Bronchial epithelial cell (primary cell): ENCODE results near the gene ALB. TPM values are rescaled to one million over a fixed set of nuclear protein-coding genes. Genes with fewer than 3 reads are reported as not detected.

ENCODE experiments used
- DNase-seq: peaks from one replicate; pipeline ENCODE4 v3.0.0-alpha.2; 2010; ENCODE audit warnings: low read depth
- FAIRE-seq: peaks from 2 replicates; lab custom pipeline; 2011; peaks lifted over from hg19 to GRCh38; lab: Jason Lieb, UNC
- H3K27me3 ChIP-seq: 2 replicates; pipeline ENCODE4 v1.5.1; 2011; ENCODE audit warnings: low read length; ENCODE audit not compliant: control insufficient read depth, insufficient read depth
- H3K36me3 ChIP-seq: 2 replicates; pipeline ENCODE4 v1.5.1; 2011; ENCODE audit warnings: low read length; ENCODE audit not compliant: control insufficient read depth, insufficient read depth
- H3K4me3 ChIP-seq: 2 replicates; pipeline ENCODE4 v1.5.1; 2011; ENCODE audit warnings: mild to moderate bottlenecking, low read depth, low read length, control low read depth
- total RNA-seq: library from RNA; depleted of rRNA; stranded (reverse); fragments of >200 nt; gene quantifications from 2 replicates; pipeline ENCODE4 v1.2.1, GENCODE V29; 2014
- TF ChIP-seq, protein P1 (sequence below): IDR thresholded peaks from 2 replicates; pipeline ENCODE4 v1.5.1; 2011; ENCODE audit warnings: mild to moderate bottlenecking, moderate library complexity, low read length, control low read depth, inconsistent platforms; ENCODE audit not compliant: insufficient read depth, severe bottlenecking

The ALB gene
- total RNA-seq, 1 donor from 2014 or later: not detected

DNA sequence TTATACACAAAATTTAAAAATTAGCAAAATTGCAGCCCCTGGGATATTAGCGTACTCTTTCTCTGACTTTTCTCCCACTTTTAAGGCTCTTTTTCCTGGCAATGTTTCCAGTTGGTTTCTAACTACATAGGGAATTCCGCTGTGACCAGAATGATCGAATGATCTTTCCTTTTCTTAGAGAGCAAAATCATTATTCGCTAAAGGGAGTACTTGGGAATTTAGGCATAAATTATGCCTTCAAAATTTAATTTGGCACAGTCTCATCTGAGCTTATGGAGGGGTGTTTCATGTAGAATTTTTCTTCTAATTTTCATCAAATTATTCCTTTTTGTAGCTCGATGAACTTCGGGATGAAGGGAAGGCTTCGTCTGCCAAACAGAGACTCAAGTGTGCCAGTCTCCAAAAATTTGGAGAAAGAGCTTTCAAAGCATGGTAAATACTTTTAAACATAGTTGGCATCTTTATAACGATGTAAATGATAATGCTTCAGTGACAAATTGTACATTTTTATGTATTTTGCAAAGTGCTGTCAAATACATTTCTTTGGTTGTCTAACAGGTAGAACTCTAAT, 6.0 kb downstream of the ALB start:
- H3K27me3 ChIP-seq: no peaks in the 10 kb centered on the region
- no peak overlapping the region for H3K4me3 ChIP-seq
- DNase-seq: no peak
- H3K36me3 ChIP-seq: no peaks in the 10 kb centered on the region
- FAIRE-seq: no peak
- TF ChIP-seq, protein P1, sequence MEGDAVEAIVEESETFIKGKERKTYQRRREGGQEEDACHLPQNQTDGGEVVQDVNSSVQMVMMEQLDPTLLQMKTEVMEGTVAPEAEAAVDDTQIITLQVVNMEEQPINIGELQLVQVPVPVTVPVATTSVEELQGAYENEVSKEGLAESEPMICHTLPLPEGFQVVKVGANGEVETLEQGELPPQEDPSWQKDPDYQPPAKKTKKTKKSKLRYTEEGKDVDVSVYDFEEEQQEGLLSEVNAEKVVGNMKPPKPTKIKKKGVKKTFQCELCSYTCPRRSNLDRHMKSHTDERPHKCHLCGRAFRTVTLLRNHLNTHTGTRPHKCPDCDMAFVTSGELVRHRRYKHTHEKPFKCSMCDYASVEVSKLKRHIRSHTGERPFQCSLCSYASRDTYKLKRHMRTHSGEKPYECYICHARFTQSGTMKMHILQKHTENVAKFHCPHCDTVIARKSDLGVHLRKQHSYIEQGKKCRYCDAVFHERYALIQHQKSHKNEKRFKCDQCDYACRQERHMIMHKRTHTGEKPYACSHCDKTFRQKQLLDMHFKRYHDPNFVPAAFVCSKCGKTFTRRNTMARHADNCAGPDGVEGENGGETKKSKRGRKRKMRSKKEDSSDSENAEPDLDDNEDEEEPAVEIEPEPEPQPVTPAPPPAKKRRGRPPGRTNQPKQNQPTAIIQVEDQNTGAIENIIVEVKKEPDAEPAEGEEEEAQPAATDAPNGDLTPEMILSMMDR: no peak

DNA sequence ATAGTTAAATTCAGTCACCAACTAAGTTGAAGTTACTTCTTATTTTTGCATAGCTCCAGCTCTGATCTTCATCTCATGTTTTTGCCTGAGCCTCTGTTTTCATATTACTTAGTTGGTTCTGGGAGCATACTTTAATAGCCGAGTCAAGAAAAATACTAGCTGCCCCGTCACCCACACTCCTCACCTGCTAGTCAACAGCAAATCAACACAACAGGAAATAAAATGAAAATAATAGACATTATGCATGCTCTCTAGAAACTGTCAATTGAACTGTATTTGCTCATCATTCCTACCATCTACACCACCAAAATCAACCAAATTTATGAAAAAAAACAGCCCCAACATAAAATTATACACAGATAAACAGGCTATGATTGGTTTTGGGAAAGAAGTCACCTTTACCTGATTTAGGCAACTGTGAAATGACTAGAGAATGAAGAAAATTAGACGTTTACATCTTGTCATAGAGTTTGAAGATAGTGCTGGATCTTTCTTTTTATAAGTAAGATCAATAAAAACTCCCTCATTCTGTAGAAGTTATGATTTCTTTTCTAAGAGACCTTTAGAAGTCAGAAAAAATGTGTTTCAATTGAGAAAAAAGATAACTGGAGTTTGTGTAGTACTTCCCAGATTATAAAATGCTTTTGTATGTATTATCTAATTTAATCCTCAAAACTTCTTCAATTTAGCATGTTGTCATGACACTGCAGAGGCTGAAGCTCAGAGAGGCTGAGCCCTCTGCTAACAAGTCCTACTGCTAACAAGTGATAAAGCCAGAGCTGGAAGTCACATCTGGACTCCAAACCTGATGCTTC, 7.0 kb downstream of the ALB start:
- no peak for FAIRE-seq
- no peaks in the 10 kb centered on the region for H3K27me3 ChIP-seq
- H3K4me3 ChIP-seq: no peak overlapping the region

DNA sequence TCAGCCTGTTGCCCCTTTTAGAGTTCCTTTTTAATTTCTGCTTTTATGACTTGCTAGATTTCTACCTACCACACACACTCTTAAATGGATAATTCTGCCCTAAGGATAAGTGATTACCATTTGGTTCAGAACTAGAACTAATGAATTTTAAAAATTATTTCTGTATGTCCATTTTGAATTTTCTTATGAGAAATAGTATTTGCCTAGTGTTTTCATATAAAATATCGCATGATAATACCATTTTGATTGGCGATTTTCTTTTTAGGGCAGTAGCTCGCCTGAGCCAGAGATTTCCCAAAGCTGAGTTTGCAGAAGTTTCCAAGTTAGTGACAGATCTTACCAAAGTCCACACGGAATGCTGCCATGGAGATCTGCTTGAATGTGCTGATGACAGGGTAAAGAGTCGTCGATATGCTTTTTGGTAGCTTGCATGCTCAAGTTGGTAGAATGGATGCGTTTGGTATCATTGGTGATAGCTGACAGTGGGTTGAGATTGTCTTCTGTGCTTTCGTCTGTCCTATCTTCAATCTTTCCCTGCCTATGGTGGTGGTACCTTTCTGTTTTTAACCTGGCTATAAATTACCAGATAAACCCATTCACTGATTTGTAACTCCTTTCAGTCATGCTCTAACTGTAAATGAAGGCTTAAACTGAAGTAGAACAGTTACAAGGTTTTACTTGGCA, 7.8 kb downstream of the ALB start:
- FAIRE-seq: no peak
- Histone ChIP-seq H3K4me3 (no peak overlapping the region), H3K36me3 (no peaks in the 10 kb centered on the region), H3K27me3 (no peaks in the 10 kb centered on the region)
- TF ChIP-seq, protein P1: no peak
- no peak for DNase-seq

More for the DNA sequence above, 7.0 kb downstream of the ALB start:
- TF ChIP-seq, protein P1: no peak
- DNase-seq: no peak
- no peaks in the 10 kb centered on the region for H3K36me3 ChIP-seq

DNA sequence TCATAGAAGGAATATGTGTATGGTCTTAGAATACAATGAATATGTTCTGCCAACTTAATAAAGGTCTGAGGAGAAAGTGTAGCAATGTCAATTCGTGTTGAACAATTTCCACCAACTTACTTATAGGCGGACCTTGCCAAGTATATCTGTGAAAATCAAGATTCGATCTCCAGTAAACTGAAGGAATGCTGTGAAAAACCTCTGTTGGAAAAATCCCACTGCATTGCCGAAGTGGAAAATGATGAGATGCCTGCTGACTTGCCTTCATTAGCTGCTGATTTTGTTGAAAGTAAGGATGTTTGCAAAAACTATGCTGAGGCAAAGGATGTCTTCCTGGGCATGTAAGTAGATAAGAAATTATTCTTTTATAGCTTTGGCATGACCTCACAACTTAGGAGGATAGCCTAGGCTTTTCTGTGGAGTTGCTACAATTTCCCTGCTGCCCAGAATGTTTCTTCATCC, 9.2 kb downstream of the ALB start:
- FAIRE-seq: no peak
- no peak overlapping the region for H3K4me3 ChIP-seq

DNA sequence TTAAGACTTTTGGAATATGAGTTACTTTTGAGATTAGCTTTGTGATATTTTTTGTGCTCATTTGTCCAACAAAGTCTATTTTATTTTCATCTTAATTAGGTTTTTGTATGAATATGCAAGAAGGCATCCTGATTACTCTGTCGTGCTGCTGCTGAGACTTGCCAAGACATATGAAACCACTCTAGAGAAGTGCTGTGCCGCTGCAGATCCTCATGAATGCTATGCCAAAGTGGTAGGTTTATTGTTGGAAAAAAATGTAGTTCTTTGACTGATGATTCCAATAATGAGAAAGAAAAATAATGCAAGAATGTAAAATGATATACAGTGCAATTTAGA, 10.8 kb downstream of the ALB start:
- Histone ChIP-seq H3K36me3 (no peaks in the 10 kb centered on the region), H3K27me3 (no peaks in the 10 kb centered on the region)

More for the DNA sequence above, 9.2 kb downstream of the ALB start:
- Histone ChIP-seq H3K36me3 (no peaks in the 10 kb centered on the region), H3K27me3 (no peaks in the 10 kb centered on the region)
- TF ChIP-seq, protein P1: no peak
- DNase-seq: no peak

More for the DNA sequence above, 10.8 kb downstream of the ALB start:
- no peak overlapping the region for H3K4me3 ChIP-seq
- TF ChIP-seq, protein P1: no peak
- DNase-seq (peak; percentile 7), FAIRE-seq (no peak)
